Mucosa of stomach (tissue), 1 donor: ENCODE results near the gene GMPR.

Source experiments
- H3K27me3 ChIP-seq: one replicate; pipeline ENCODE4 v1.7.0; 2013; ENCODE audit warnings: mild to moderate bottlenecking, low read length; ENCODE audit not compliant: control insufficient read depth, insufficient read depth
- H3K36me3 ChIP-seq: one replicate; pipeline ENCODE4 v1.7.0; 2013; ENCODE audit warnings: low read length; ENCODE audit not compliant: control insufficient read depth, insufficient read depth
- H3K4me1 ChIP-seq: one replicate; pipeline ENCODE4 v1.7.0; 2013; ENCODE audit warnings: mild to moderate bottlenecking, low read length; ENCODE audit not compliant: control insufficient read depth, insufficient read depth
- H3K4me3 ChIP-seq: one replicate; pipeline ENCODE4 v1.7.0; 2013; ENCODE audit warnings: low read length
- H3K9ac ChIP-seq: one replicate; pipeline ENCODE4 v1.7.0; 2013; ENCODE audit warnings: mild to moderate bottlenecking, low read length, moderate library complexity
- H3K9me3 ChIP-seq: one replicate; pipeline ENCODE4 v1.7.0; 2013; ENCODE audit warnings: mild to moderate bottlenecking, low read length, moderate library complexity; ENCODE audit not compliant: control insufficient read depth
- donor health status: Pancreatic carcinoma.

The GMPR gene

DNA sequence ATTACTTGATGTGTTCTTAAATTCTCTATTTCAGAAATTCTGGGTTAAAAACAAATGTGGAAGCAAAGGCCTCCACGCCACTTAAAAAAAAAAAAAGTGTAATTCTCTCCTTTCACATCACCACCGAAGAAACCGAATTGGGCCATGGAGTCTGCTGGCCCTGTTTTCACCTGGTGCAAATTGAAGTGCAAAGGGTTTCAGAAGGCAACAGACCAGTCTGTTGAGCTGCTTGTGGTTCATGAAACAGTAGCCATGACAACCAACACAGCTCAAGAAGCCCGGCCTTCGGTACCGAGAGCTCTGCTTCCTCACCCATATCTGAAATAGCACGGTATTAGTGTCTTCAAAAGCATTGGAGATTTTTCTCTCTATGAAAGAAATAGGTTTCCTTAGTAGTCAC is 63.1 kb downstream of the GMPR start:
- H3K4me1 ChIP-seq, result no peaks in the 10 kb centered on the region
- H3K9ac ChIP-seq, result no peak overlapping the region

DNA sequence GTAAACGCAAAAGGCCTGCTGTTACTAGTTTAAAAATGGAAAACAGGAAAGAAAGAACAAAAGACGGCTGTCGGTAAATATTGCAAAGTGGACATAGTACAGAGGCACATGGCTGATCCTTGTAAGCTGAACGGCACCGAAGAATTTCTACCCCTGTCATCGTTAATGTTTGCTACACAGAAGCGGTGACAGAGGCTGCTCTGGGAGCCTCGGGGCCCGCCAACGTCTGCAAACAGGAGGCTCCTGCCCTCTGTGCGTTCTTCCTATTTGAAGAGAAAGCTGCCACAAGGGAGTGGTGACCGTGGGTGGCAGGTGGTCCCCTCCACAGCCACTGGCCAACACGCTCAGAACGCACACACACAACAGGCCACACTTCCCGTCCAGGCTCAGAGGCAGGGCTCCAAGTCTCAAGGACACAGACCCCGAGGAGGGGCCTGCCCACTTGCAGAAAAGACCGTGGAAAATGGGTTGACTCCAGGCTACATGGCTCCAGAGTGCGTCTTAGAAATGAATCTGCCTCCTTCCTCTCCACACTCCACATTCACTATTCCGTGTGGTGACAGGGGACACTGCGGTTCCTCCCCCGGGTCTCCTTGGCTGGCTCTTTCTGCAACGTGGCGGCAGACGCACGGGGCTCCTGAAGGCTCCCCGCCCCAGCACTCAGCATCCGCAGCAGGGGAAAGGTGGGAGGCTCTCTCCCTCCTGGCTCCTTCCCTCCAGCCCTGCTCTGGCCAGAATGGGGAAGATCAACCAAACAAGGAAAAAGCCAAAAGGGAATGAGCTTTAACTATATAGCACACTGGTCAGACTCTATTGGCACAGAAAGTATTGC is 64.5 kb downstream of the GMPR start:
- no peaks in the 10 kb centered on the region for H3K4me1 ChIP-seq
- no peaks in the 10 kb centered on the region for H3K36me3 ChIP-seq
- H3K9ac ChIP-seq, result no peak overlapping the region
- no peaks in the 10 kb centered on the region for H3K9me3 ChIP-seq
- H3K27me3 ChIP-seq, result no peaks in the 10 kb centered on the region
- no peak overlapping the region for H3K4me3 ChIP-seq

More for the DNA sequence above, 63.1 kb downstream of the GMPR start:
- Histone ChIP-seq H3K27me3 (no peaks in the 10 kb centered on the region), H3K36me3 (no peaks in the 10 kb centered on the region), H3K4me3 (no peak overlapping the region), H3K9me3 (no peaks in the 10 kb centered on the region)

DNA sequence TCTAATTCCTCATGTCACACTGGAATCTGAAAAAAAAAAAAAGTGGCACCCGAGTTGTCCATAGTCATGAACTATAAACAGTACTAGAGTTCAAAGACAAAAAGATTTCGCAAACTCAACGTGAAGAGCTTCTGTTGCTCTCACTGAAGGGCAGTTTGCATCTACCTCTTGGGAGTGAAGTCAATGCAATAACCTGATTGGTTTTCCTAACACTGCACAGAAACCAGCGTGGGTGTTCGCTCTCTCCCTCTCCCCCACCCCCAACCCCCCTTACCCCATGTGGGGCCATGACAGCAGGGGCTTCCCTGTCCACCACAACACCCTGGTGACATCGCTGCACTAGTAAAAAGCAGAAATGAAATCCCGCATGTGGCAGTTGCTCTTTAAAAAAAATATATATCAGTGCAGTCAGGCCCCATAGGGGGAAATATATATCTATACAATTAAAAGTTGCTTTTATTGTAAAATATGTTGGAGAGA is 66.9 kb downstream of the GMPR start:
- no peak overlapping the region for H3K9ac ChIP-seq

DNA sequence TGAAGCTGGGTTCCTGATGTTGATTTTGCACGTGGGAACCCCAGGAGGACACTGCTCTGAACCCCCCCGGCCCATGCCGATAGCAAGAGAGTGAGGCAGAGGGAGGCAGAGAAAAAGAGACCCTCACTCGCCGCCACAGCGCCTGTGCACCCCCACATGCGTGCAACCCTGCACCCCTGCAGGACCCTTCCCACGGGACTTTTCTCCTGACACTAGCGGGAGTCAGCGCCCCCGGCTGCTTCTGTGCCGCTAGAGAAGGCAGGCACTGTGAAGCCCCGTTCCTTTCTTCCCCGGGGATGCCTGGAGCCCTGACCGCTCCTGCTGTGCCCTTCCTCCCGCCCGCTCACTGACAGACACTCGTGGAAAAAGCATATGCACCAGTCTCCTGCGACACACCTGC is 67.4 kb downstream of the GMPR start:
- H3K9ac ChIP-seq, result no peak overlapping the region

More for the DNA sequence above, 66.9 kb downstream of the GMPR start:
- no peaks in the 10 kb centered on the region for H3K27me3 ChIP-seq
- H3K4me3 ChIP-seq, result no peak overlapping the region
- H3K4me1 ChIP-seq, result no peaks in the 10 kb centered on the region
- H3K9me3 ChIP-seq, result no peaks in the 10 kb centered on the region
- no peaks in the 10 kb centered on the region for H3K36me3 ChIP-seq

DNA sequence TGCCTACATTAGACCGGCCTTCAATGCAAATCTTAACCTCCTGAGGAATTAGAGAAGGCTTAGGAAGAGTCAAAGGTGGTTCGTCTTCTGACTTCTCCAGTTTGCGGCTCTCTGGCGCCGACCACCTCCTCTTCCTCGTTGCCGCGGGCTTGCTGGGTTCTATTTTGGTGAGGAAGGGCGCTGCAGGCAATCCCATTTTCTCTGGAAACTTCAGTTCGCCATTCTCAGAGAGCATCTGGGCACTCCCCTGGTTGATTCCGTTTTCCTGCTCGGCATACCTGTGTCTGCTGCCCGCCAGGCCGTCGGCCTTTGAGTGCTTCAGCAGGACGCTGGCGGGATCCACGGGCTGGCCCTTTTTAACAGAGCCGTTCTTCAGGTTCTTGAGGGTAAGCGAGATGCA is 67.9 kb downstream of the GMPR start:
- no peaks in the 10 kb centered on the region for H3K4me1 ChIP-seq
- no peak overlapping the region for H3K4me3 ChIP-seq
- no peaks in the 10 kb centered on the region for H3K9me3 ChIP-seq
- no peaks in the 10 kb centered on the region for H3K27me3 ChIP-seq
- no peaks in the 10 kb centered on the region for H3K36me3 ChIP-seq
- H3K9ac ChIP-seq, result no peak overlapping the region

More for the DNA sequence above, 67.4 kb downstream of the GMPR start:
- Histone ChIP-seq H3K27me3 (no peaks in the 10 kb centered on the region), H3K36me3 (no peaks in the 10 kb centered on the region), H3K9me3 (no peaks in the 10 kb centered on the region), H3K4me3 (no peak overlapping the region), H3K4me1 (no peaks in the 10 kb centered on the region)

DNA sequence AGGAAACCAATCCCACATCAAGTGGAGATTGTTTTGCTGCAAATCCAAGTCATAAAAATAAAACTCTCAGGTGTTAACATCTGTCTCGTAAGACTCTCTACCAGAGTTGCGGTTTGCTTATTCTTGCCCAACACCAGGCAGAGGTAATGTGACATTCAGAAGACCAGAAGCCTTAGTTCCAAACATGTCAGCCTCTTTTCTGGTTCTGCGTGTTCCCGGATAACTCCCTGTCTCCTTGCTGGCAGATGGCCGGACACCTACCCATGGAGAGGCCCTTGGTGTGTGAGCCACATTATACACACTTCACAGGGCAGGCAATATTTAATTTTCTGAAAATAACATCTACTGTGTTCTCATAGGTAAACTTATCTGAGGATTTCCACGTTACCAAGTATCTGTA is 73.4 kb downstream of the GMPR start:
- Histone ChIP-seq H3K36me3 (no peaks in the 10 kb centered on the region), H3K27me3 (no peaks in the 10 kb centered on the region), H3K4me1 (no peaks in the 10 kb centered on the region), H3K4me3 (no peak overlapping the region), H3K9me3 (no peaks in the 10 kb centered on the region), H3K9ac (no peak overlapping the region)

DNA sequence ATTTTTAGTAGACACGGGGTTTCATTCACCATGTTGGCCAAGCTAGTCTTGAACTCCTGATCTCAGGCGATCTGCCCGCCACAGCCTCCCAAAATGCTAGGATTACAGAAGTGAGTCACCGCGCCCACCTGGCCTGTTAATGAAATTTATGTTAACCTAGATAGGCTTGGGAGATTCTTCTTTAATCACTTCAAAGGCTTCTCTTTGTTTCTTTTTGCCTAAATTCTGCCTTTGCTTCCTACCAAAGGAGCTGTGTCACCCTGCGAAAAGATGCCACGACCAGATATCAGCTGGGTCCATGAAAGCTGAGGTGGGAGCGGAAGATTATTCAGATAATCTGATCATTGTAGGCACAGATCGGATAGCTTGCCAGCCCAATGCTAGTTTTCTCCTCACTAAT is 75.3 kb downstream of the GMPR start:
- Histone ChIP-seq H3K4me3 (no peak overlapping the region), H3K9me3 (no peaks in the 10 kb centered on the region), H3K9ac (no peak overlapping the region), H3K4me1 (peaks cover 7% of the 10 kb centered on the region), H3K27me3 (no peaks in the 10 kb centered on the region), H3K36me3 (no peaks in the 10 kb centered on the region)

DNA sequence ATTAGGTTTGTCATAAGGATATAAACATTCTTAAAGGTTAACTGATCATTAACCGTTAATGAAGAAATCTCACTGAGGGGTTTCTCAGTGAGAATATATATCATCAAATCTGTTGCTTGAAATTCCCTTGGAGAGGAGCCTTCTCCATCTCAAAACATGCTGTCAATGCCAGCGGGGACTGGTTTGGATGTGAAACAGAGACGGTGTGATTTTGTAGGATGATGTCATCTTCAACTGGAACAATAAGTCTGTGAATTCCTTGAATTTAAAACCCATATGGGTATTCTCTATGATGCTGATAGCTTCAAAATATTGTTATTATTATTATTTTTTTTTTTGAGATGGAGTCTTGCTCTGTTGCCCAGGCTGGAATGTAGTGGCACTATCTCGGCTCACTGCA is 75.9 kb downstream of the GMPR start:
- Histone ChIP-seq H3K9me3 (no peaks in the 10 kb centered on the region), H3K4me3 (no peak overlapping the region), H3K27me3 (no peaks in the 10 kb centered on the region)

DNA sequence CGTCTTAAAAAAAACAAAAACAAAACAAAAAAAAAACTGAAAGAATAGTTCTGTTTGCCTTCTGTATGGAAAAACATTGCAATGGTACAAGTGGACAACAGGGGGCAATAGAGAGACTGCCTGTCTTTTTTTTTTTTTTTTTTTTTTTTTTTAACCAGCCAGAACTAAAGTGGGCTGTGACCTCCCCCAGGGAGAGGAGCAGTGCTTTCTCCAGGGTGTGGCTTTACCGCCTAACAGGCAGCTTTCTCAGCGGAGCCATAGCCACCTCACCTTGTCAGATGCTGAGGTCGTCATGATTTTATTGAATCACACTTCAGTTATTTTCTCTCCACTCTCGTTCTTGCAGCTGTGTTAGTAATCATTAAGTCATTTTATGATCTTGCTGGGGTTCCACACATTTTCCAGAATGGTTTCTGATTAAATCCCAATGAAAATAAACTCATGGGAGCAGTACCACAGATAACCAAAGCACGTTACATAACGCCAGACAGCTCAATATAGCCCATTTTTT is 78.4 kb downstream of the GMPR start:
- Histone ChIP-seq H3K4me3 (no peak overlapping the region), H3K9ac (no peak overlapping the region), H3K4me1 (peaks cover 19% of the 10 kb centered on the region), H3K27me3 (no peaks in the 10 kb centered on the region), H3K36me3 (no peaks in the 10 kb centered on the region), H3K9me3 (no peaks in the 10 kb centered on the region)

More for the DNA sequence above, 75.9 kb downstream of the GMPR start:
- Histone ChIP-seq H3K9ac (no peak overlapping the region), H3K36me3 (no peaks in the 10 kb centered on the region), H3K4me1 (peaks cover 7% of the 10 kb centered on the region)

DNA sequence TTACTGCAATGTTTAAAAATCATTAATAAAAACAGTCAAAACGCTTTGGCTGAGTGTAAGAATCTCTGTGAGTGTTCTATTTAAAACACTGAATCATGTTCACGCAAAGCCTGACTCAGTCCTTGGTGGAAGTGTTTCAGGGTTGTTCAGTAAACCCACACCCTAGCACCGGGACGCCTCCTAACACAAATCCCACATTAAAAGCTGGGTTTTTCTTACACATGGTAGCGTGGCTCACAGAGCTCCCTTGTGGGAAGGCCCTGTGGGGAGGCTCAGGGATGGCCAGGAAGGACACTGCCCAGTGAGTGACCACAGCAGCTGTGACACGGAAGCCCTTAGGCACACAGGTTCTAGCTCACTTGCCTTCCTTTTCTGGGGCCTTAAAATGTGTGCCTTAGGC is 80.2 kb downstream of the GMPR start:
- Histone ChIP-seq H3K9me3 (no peaks in the 10 kb centered on the region), H3K9ac (no peak overlapping the region), H3K4me3 (no peak overlapping the region), H3K27me3 (no peaks in the 10 kb centered on the region), H3K4me1 (peaks cover 19% of the 10 kb centered on the region), H3K36me3 (no peaks in the 10 kb centered on the region)

DNA sequence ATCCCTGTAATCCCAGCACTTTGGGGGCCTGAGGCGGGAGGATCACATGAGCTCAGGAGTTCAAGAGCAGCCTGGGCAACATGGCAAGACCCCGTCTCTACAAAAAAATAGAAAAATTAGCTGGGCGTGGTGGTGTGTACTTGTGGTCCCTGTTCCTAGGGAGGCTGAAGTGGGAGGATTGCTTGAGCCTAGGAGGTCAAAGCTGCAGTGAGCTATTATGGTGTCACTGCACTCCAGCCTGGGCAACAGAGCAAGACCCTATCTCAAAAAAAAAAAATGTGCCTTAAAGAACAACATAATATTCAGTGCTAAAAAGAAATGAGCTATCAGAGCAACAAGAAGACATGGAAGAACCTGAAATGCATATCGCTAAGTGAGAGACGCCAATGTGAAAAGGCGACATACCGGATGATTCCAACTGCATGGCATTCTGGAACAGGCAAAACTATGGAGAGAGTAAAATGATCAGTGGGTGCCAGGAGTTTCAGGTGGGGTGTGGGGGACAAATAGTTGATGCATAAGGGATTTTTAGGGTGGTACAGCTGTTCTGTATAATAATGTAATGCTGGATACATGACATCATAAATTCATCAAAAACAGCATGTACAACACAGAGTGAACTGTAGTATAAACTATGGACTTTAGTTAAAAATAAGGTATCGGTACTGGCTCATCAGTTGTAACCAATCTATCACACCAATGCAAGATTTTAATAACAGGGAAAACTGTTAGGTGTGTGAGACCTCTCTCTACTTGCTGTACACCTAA is 80.8 kb downstream of the GMPR start:
- no peak overlapping the region for H3K4me3 ChIP-seq
- H3K9me3 ChIP-seq, result no peaks in the 10 kb centered on the region
- no peaks in the 10 kb centered on the region for H3K27me3 ChIP-seq
- no peaks in the 10 kb centered on the region for H3K36me3 ChIP-seq
- no peak overlapping the region for H3K9ac ChIP-seq
- peaks cover 19% of the 10 kb centered on the region for H3K4me1 ChIP-seq
